H1 (cell line): ENCODE data around the gene PCIF1. TPM values are rescaled to one million over a fixed set of nuclear protein-coding genes. Genes with fewer than 3 reads are reported as not detected.

Source experiments
- ATF2 ChIP-seq: IDR thresholded peaks from 2 replicates; pipeline ENCODE4 v1.6.1; 2012; ENCODE audit warnings: low read length, inconsistent platforms
- CHD7 ChIP-seq: fragments of 300-600 bp; sonication (generic); IDR thresholded peaks from 2 replicates; pipeline ENCODE4 v1.7.1; 2012; ENCODE audit warnings: low read length, moderate library complexity, mild to moderate bottlenecking, inconsistent platforms; ENCODE audit not compliant: insufficient replicate concordance
- POLR2A ChIP-seq, 2 experiments: IDR thresholded peaks; 1 replicate in 1 of 2; 2 replicates in 1 of 2; pipeline ENCODE4 v1.6.1; 2011; ENCODE audit warnings: low read depth in 2 of 2, low read length in 2 of 2, mild to moderate bottlenecking in 2 of 2; ENCODE audit errors: control extremely low read depth in 1 of 2
- RFX5 ChIP-seq: IDR thresholded peaks from 2 replicates; pipeline ENCODE4 v1.6.1; 2011; ENCODE audit warnings: low read depth, low read length, improper control_type of control experiment, borderline replicate concordance
- TAF1 ChIP-seq: IDR thresholded peaks from 2 replicates; pipeline ENCODE4 v1.6.1; 2011; ENCODE audit warnings: mild to moderate bottlenecking, low read depth, low read length
- TAF7 ChIP-seq: optimal IDR thresholded peaks from 2 replicates; pipeline ENCODE3; 2011; ENCODE audit warnings: low read depth, mild to moderate bottlenecking, inconsistent platforms, low read length, moderate library complexity, borderline replicate concordance
- polyA plus RNA-seq, 7 experiments: library from polyadenylated mRNA; depleted of rRNA in 3 of 7; stranded (reverse) in 5 of 7; unstranded in 2 of 7; fragments of >200 nt in 5 of 7; fragments of 200-250 nt in 2 of 7; gene quantifications; 1 replicate in 5 of 7; 2 replicates in 1 of 7; 4 replicates in 1 of 7; pipeline versions ENCODE4 v1.2.1 to v1.2.3, GENCODE V29; 2011 to 2013; ENCODE audit warnings: missing spikeins in 2 of 7, mixed read lengths in 2 of 7
- total RNA-seq: library from RNA; stranded (reverse); fragmentation: NEBNext Ultra II Directional; extraction: Animal tissue kit (Norgen Biotek cat#: 25700); gene quantifications from 2 replicates; pipeline ENCODE4 v1.2.1, GENCODE V29; 2021

Gene PCIF1
- total and polyA plus RNA-seq, 2 of the 8 experiments (the other 6 are each of a cell fraction or from before 2014, with no cell fraction given) = 30.3 to 30.6 TPM

GRCh38 chr20:45894797-45895196 lies 39.7 kb upstream of the PCIF1 start (continued):
- no peak for TF ChIP-seq CHD7
- TF ChIP-seq RFX5 = no peak
- TF ChIP-seq TAF1 = no peak
- TF ChIP-seq ATF2 = no peak
- TF ChIP-seq POLR2A (IDR thresholded peaks at IDR 0.05; ENCODE audit: control extremely low read depth in 1 of 2, low read depth in 2 of 2, low read length in 2 of 2) = peak in 1 of 2 experiments; percentile 57; a peak in 1 of 3 replicates
- no peak for TF ChIP-seq TAF7
